GM12878 (cell line): ENCODE data around the gene SLAMF1.

Source experiments
- BHLHE40 ChIP-seq, 2 experiments: fragments of 450-650 bp in 1 of 2; IDR thresholded peaks; 2 replicates each; pipeline ENCODE4 v1.6.1; 2011 to 2017; ENCODE audit warnings: low read depth in 2 of 2, borderline replicate concordance in 1 of 2, improper control_type of control experiment in 1 of 2, low read length in 1 of 2, mild to moderate bottlenecking in 1 of 2
- CHD1 ChIP-seq: IDR thresholded peaks from 2 replicates; pipeline ENCODE4 v1.6.1; 2012; ENCODE audit warnings: low read depth, low read length, improper control_type of control experiment
- CHD2 ChIP-seq: IDR thresholded peaks from 2 replicates; pipeline ENCODE4 v1.6.1; 2011; ENCODE audit warnings: low read depth, low read length, improper control_type of control experiment, borderline replicate concordance
- CTCF ChIP-seq, 3 experiments: IDR thresholded peaks in 2 of 3; conservative IDR thresholded peaks in 1 of 3; 2 replicates each; pipeline ENCODE4 v1.5.1; 2011; ENCODE audit warnings: low read depth in 3 of 3, low read length in 3 of 3, mild to moderate bottlenecking in 3 of 3, control low read depth in 2 of 3, moderate library complexity in 2 of 3, inconsistent platforms in 1 of 3, mixed read lengths in 1 of 3; ENCODE audit not compliant: control insufficient read depth in 2 of 3, insufficient read depth in 1 of 3; ENCODE audit errors: extremely low read depth in 1 of 3
- PAX5 ChIP-seq: IDR thresholded peaks from 2 replicates; pipeline ENCODE4 v1.6.1; 2011; ENCODE audit warnings: low read depth, low read length, borderline replicate concordance
- POLR2A ChIP-seq: IDR thresholded peaks from 2 replicates; pipeline ENCODE4 v1.6.1; 2011; ENCODE audit warnings: low read depth, mild to moderate bottlenecking, low read length
- RAD21 ChIP-seq: IDR thresholded peaks from 2 replicates; pipeline ENCODE4 v1.6.1; 2011; ENCODE audit warnings: mild to moderate bottlenecking, low read depth, low read length, moderate library complexity; ENCODE audit not compliant: insufficient read depth
- RELA ChIP-seq: fragments of 450-650 bp; IDR thresholded peaks from 2 replicates; pipeline ENCODE4 v1.8.0; 2014; ENCODE audit warnings: borderline replicate concordance; ENCODE audit not compliant: partially characterized antibody
- SMARCA5 ChIP-seq: fragments of 450-650 bp; IDR thresholded peaks from 2 replicates; pipeline ENCODE4 v1.6.1; 2017; ENCODE audit warnings: mild to moderate bottlenecking

DNA sequence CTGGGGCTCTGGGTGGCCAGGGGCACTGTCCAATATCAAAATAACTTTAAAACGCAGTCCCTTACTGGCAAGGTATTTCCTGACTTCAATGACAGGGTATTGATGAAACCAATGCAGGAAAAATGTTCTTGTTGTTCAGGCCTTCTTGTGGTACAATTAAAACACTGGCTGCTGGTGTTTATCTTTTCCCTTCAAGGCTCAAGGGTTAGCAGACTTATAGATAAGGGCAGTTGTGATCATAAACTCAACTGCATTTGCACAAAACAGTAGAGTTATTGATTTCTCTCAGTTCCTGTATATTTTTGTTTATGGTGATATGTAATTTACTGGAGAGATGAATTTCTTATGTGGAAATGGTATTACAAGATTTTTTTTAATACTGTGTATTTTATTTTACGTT lies 64.9 kb downstream of the SLAMF1 start:
- TF ChIP-seq CTCF (IDR thresholded peaks at IDR 0.05 in 2 of 3, conservative IDR thresholded peaks at IDR 0.05 in 1 of 3; ENCODE audit: control insufficient read depth in 2 of 3, extremely low read depth in 1 of 3, insufficient read depth in 1 of 3, low read depth in 3 of 3, low read length in 3 of 3) (no peak), SMARCA5 (no peak), PAX5 (no peak), BHLHE40 (IDR thresholded peaks at IDR 0.05; ENCODE audit: borderline replicate concordance in 1 of 2, low read depth in 2 of 2, low read length in 1 of 2) (no peak), CHD2 (no peak), RAD21 (no peak), CHD1 (no peak), POLR2A (no peak), RELA (no peak)
